ENCODE data around the gene AUH. TPM values are rescaled to one million over a fixed set of nuclear protein-coding genes. Genes with fewer than 3 reads are reported as not detected.

AUH gene
- total and polyA plus RNA-seq, 5 donors = 19.1 to 29.0 (median 26.9) TPM

DNA sequence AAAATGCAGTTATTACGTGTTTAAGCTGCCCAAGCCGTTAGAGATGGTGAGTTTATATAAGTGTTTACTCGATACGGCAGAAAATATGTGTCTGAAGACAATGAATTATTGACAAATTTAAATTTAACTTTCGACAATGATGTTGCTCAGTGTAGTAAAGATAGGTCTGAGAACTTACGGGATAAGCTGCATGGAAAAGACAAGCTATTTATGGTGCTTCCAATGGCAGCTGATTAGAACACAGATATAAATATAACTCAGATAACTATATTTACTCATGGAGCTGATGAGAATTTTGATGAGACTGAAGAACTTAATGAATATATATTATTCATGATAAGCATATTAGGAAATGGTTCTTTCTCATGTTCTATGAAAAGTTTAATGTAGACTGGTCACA lies 139.3 kb downstream of the AUH start:
- Histone ChIP-seq H3K27ac (ENCODE audit: low read length) (no peak overlapping the region), H3K9me3 (ENCODE audit: control insufficient read depth, low read length) (no peaks in the 10 kb centered on the region), H3K27me3 (ENCODE audit: control insufficient read depth, insufficient read depth) (no peaks in the 10 kb centered on the region), H3K4me1 (ENCODE audit: control insufficient read depth, insufficient read depth, low read length) (peaks cover 2% of the 10 kb centered on the region), H3K4me3 (ENCODE audit: low read length) (no peak overlapping the region)
- ATAC-seq = no peak
- WGBS = 75% methylated on average over 6 of the region's 6 CpGs
- no peak for DNase-seq
- intact Hi-C loops (cut with DNase I) = no loop called here

DNA sequence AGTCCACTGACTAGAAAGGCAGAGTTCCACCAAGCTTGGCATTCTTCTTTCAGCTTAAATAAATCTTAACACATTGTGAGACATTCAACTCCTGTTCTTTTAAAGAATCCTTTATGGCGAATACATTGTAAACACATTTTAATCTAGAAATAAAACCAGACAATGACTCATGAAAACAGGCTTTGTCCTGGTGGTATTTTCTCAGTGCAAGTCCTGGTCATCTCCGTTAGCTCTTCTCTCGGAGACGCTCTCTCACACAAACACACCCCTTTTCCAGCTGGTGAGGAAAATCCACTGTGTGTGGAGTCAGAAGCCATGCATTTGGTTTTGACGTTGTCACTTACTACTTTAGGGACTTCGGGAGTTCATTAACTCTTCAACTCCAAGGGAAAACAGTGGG lies 140.4 kb downstream of the AUH start:
- no peaks in the 10 kb centered on the region for H3K9me3 ChIP-seq (ENCODE audit: control insufficient read depth, low read length)
- ATAC-seq = no peak
- peaks cover 2% of the 10 kb centered on the region for H3K4me1 ChIP-seq (ENCODE audit: control insufficient read depth, insufficient read depth, low read length)
- intact Hi-C loops (cut with DNase I) = no loop called here
- 75% methylated on average over 6 of the region's 6 CpGs for WGBS
- H3K27me3 ChIP-seq (ENCODE audit: control insufficient read depth, insufficient read depth) = no peaks in the 10 kb centered on the region
- DNase-seq = no peak
- H3K27ac ChIP-seq (ENCODE audit: low read length) = no peak overlapping the region
- H3K4me3 ChIP-seq (ENCODE audit: low read length) = no peak overlapping the region

DNA sequence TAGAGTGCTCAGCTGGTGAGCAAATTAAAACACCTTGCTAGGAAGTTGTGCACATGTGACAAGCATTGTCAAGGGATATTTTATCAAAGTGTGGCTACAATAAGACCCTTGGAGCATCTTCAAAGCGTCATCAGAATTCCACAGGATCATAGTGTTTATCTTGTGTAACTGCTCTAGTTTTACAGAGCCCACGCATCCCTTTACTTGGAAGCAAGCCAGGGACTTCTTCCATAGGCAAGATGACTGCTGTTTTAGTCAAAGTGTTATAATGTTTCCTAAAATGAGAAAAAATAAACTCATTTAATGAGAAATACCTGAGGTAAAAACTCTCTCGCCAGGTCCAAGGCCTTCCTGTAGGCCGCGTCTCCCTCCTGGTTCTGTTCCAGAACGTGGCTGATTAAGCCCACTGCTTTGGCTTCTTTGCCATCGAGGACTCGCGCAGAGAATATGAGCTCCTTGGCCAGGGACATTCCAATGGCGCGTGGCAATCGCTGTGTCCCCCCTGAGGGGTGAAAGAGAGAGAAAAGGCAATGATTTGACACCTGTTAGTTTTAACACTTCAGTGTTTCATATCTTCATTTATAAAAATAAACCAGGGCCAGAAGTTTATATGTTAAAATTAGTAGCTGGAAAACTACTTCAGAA lies 141.1 kb downstream of the AUH start:
- intact Hi-C loops (cut with DNase I) = no loop called here
- no peak overlapping the region for H3K4me3 ChIP-seq (ENCODE audit: low read length)
- no peaks in the 10 kb centered on the region for H3K27me3 ChIP-seq (ENCODE audit: control insufficient read depth, insufficient read depth)
- DNase-seq (peak in 1 of 3 donors; percentile 56), ATAC-seq (peak in 1 of 2 donors; percentile 43)
- no peaks in the 10 kb centered on the region for H3K9me3 ChIP-seq (ENCODE audit: control insufficient read depth, low read length)
- 64% methylated on average over 12 of the region's 12 CpGs for WGBS
- peaks cover 2% of the 10 kb centered on the region for H3K4me1 ChIP-seq (ENCODE audit: control insufficient read depth, insufficient read depth, low read length)
- H3K27ac ChIP-seq (ENCODE audit: low read length) = no peak overlapping the region

- Histone ChIP-seq H3K27me3 (ENCODE audit: control insufficient read depth, insufficient read depth) (no peaks in the 10 kb centered on the region), H3K4me1 (ENCODE audit: control insufficient read depth, insufficient read depth, low read length) (peaks cover 2% of the 10 kb centered on the region), H3K9me3 (ENCODE audit: control insufficient read depth, low read length) (no peaks in the 10 kb centered on the region), H3K27ac (ENCODE audit: low read length) (no peak overlapping the region), H3K4me3 (ENCODE audit: low read length) (no peak overlapping the region)
- intact Hi-C loops (cut with DNase I) = no loop called here
- 93% methylated on average over 4 of the region's 4 CpGs for WGBS
- DNase-seq = no peak
- ATAC-seq = no peak
Measured at GRCh38 chr9:91220021-91220420, 141.7 kb downstream of the AUH start.

DNA sequence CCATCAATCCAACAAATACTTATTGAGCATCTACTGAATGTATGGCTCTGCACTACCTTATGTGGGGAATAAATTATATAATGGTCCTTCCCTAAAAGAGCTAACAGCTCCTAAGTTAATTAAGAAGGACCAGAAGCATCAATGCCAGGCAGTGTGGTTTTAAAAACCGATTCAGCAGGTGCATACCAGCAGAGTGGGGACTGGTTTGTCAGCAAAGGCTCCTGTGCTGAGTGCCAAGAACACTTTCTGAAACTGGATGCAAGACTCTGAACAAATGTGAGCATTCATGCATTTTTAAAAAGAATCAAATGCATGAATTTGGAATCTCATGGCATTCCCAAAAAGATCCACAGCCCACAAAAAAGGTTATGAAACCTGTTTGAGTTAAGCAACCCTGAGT lies 142.2 kb downstream of the AUH start:
- DNase-seq = no peak
- Histone ChIP-seq H3K27ac (ENCODE audit: low read length) (no peak overlapping the region), H3K4me1 (ENCODE audit: control insufficient read depth, insufficient read depth, low read length) (peaks cover 2% of the 10 kb centered on the region), H3K27me3 (ENCODE audit: control insufficient read depth, insufficient read depth) (no peaks in the 10 kb centered on the region), H3K9me3 (ENCODE audit: control insufficient read depth, low read length) (no peaks in the 10 kb centered on the region), H3K4me3 (ENCODE audit: low read length) (no peak overlapping the region)
- 91% methylated on average over 1 of the region's 1 CpG for WGBS
- intact Hi-C loops (cut with DNase I) = no loop called here
- ATAC-seq = no peak

DNA sequence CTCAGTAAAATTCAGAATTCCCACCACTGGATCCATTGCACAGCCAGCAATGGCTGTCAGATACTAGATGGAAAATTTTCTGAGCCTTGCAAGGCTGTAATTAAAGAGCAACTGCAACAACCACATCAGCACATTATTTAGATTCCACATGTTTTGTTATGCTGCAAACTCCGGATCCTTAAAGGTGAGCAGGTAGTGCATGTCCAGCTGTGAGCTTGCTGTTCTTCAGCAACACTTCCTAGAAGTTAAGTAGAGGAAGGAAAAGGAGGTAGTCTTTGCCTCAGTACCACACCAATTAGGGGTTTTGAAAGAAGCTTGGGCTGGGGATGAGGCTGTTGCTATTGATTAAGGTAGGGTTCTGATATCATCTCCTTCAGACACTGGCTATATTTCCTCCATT lies 144.3 kb downstream of the AUH start:
- H3K9me3 ChIP-seq (ENCODE audit: control insufficient read depth, low read length) = no peaks in the 10 kb centered on the region
- DNase-seq (no peak), ATAC-seq (no peak)
- 95% methylated on average over 1 of the region's 1 CpG for WGBS
- intact Hi-C loops (cut with DNase I) = no loop called here
- no peak overlapping the region for H3K4me3 ChIP-seq (ENCODE audit: low read length)
- H3K27me3 ChIP-seq (ENCODE audit: control insufficient read depth, insufficient read depth) = no peaks in the 10 kb centered on the region
- H3K4me1 ChIP-seq (ENCODE audit: control insufficient read depth, insufficient read depth, low read length) = peaks cover 2% of the 10 kb centered on the region
- H3K27ac ChIP-seq (ENCODE audit: low read length) = no peak overlapping the region

DNA sequence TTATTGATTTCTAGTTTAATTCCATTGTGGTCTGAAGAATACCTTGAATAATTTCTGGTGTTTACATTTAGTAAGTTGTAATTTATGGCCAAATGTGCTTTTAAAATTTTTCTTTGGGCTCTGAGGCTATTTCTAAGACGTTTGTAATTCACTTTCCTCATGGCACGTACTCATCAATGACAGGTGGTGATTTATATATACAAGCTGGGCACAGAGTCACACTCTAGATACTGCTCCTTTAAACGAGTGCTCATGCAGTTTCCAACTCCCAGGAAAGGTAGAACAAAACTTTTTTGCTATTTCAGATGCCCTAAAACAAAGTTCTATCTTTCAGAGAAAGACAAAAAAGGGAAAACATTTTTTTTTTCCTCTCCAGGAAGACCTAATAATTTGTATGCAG lies 146.9 kb downstream of the AUH start:
- H3K4me1 ChIP-seq (ENCODE audit: control insufficient read depth, insufficient read depth, low read length) = no peaks in the 10 kb centered on the region
- no peak for ATAC-seq
- 51% methylated on average over 3 of the region's 3 CpGs for WGBS
- no peaks in the 10 kb centered on the region for H3K9me3 ChIP-seq (ENCODE audit: control insufficient read depth, low read length)
- H3K27me3 ChIP-seq (ENCODE audit: control insufficient read depth, insufficient read depth) = no peaks in the 10 kb centered on the region
- intact Hi-C loops (cut with DNase I) = no loop called here
- DNase-seq = no peak
- H3K4me3 ChIP-seq (ENCODE audit: low read length) = no peak overlapping the region
- no peak overlapping the region for H3K27ac ChIP-seq (ENCODE audit: low read length)

DNA sequence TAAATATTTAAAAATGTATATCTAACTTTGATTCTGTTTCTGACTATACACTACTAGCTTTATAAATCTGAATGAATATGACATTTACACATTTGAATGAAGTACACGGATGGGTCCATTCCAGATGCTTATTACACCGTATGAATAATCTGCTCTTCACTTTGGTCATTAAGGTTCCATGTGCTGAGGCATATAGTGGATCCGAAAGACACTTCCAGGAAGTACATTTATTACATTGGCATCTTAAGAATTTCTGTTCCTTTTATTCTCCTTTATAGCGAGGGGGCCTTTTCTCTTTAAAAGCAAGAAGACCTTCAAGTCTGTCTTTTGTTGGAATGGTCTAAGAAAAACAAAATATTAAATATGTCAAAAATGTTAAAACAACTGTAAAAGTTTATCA lies 147.6 kb downstream of the AUH start:
- 88% methylated on average over 4 of the region's 4 CpGs for WGBS
- Histone ChIP-seq H3K9me3 (ENCODE audit: control insufficient read depth, low read length) (no peaks in the 10 kb centered on the region), H3K27me3 (ENCODE audit: control insufficient read depth, insufficient read depth) (no peaks in the 10 kb centered on the region), H3K4me1 (ENCODE audit: control insufficient read depth, insufficient read depth, low read length) (no peaks in the 10 kb centered on the region), H3K27ac (ENCODE audit: low read length) (no peak overlapping the region), H3K4me3 (ENCODE audit: low read length) (no peak overlapping the region)
- intact Hi-C loops (cut with DNase I) = no loop called here
- DNase-seq (no peak), ATAC-seq (no peak)

- Histone ChIP-seq H3K4me3 (ENCODE audit: low read length) (no peak overlapping the region), H3K27me3 (ENCODE audit: control insufficient read depth, insufficient read depth) (no peaks in the 10 kb centered on the region), H3K27ac (ENCODE audit: low read length) (no peak overlapping the region), H3K9me3 (ENCODE audit: control insufficient read depth, low read length) (no peaks in the 10 kb centered on the region), H3K4me1 (ENCODE audit: control insufficient read depth, insufficient read depth, low read length) (peaks cover 4% of the 10 kb centered on the region)
- no peak for ATAC-seq
- no peak for DNase-seq
- intact Hi-C loops (cut with DNase I) = no loop called here
- WGBS = 97% methylated on average over 10 of the region's 10 CpGs
Measured at GRCh38 chr9:91212596-91213243, 149.0 kb downstream of the AUH start.

DNA sequence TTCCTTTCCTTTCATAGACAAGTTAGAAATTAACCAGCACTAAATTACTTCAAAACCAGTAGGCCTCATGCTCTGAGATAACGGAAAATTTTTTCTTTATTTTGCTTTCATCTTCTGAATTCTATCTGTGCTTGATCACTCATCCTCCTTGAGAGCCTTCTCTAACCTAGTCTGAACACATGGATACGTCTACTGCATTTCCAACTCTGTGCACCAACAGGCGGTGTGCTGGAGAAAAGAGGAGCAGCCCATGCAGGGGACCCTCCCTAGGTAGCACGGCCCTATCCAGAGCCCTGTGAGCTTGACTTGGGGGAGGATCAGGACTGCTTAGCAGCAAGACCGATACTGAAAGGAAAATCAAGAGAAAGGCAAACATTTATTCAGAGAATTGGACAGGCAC lies 149.8 kb downstream of the AUH start:
- Histone ChIP-seq H3K27ac (ENCODE audit: low read length) (no peak overlapping the region), H3K4me3 (ENCODE audit: low read length) (no peak overlapping the region), H3K27me3 (ENCODE audit: control insufficient read depth, insufficient read depth) (no peaks in the 10 kb centered on the region), H3K9me3 (ENCODE audit: control insufficient read depth, low read length) (no peaks in the 10 kb centered on the region), H3K4me1 (ENCODE audit: control insufficient read depth, insufficient read depth, low read length) (peaks cover 4% of the 10 kb centered on the region)
- no peak for DNase-seq
- intact Hi-C loops (cut with DNase I) = no loop called here
- WGBS = 89% methylated on average over 5 of the region's 5 CpGs
- ATAC-seq = no peak

DNA sequence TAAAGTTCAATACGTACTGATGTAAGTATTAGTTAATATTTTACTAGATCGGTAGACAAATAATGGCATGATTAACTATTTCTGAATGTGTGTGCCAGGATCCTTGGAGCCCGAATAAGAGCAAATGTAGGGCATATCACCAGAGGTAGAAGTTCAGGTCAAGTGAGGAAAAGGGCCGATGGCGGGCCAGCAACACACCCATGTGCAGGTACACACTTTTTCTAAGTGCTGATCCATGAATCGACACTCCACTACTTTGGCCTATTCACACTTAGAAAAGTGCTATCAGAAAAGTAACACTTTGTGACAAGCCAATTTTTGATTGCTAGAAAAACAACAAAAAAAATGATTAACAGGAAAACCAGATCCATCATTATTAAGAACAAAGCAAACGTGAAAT lies 150.3 kb downstream of the AUH start:
- no peak overlapping the region for H3K4me3 ChIP-seq (ENCODE audit: low read length)
- ATAC-seq = no peak
- H3K27ac ChIP-seq (ENCODE audit: low read length) = no peak overlapping the region
- DNase-seq = no peak
- WGBS = 90% methylated on average over 7 of the region's 7 CpGs
- peaks cover 4% of the 10 kb centered on the region for H3K4me1 ChIP-seq (ENCODE audit: control insufficient read depth, insufficient read depth, low read length)
- no peaks in the 10 kb centered on the region for H3K27me3 ChIP-seq (ENCODE audit: control insufficient read depth, insufficient read depth)
- H3K9me3 ChIP-seq (ENCODE audit: control insufficient read depth, low read length) = no peaks in the 10 kb centered on the region
- intact Hi-C loops (cut with DNase I) = no loop called here

GRCh38 chr9:91210318-91210717 lies 151.4 kb downstream of the AUH start:
- DNase-seq = no peak
- no peaks in the 10 kb centered on the region for H3K27me3 ChIP-seq (ENCODE audit: control insufficient read depth, insufficient read depth)
- ATAC-seq = no peak
- intact Hi-C loops (cut with DNase I) = no loop called here
- no peak overlapping the region for H3K4me3 ChIP-seq (ENCODE audit: low read length)
- H3K9me3 ChIP-seq (ENCODE audit: control insufficient read depth, low read length) = no peaks in the 10 kb centered on the region
- WGBS = 85% methylated on average over 6 of the region's 6 CpGs
- no peak overlapping the region for H3K27ac ChIP-seq (ENCODE audit: low read length)
- peaks cover 4% of the 10 kb centered on the region for H3K4me1 ChIP-seq (ENCODE audit: control insufficient read depth, insufficient read depth, low read length)

Measured in right cardiac atrium (tissue), 5 donors.